ENCODE measurements around the gene MYOM3.

DNA sequence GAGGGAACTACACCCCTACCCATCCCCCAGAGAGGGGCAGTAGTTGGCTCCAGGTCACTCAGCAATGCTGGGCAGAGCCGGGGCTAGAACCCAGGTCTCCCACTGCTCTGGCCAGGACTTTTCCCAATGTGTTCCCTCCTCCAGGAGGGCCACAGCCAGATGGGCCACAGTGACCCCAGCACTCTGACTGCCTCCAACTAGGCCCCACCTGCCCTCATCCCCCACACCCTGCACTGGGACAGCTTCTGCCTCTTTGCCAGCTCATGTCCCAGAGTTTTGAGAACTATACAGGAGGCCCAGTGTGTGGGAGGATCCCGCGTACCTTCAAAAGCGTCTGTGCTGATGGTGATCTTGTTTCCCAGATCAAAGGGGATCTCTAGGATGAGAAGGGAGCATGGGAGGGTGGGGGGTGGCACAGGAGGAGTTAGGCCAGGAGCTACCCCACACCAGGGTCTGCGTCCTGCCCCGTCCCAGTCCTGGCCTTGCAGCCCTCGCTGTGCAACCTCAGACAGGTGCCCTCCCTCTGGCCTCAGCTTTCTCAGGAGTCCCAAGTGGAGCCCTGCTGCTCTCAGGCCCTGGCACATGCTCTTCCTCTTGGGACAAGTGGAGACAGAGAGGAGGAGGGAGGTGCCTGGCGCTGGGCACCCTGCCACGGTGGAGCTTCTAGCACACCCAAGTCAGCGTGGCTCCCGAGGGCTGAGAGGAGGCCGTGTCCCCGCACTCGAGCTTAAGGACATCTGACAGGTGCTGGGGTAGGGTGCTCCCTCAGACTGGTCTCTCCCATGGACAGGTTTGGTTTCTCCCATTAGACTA lies 22.0 kb downstream of the MYOM3 start:
- TF ChIP-seq CHD4 (IDR thresholded peaks at IDR 0.05; ENCODE audit: borderline replicate concordance): no peak
- TF ChIP-seq, protein P1, sequence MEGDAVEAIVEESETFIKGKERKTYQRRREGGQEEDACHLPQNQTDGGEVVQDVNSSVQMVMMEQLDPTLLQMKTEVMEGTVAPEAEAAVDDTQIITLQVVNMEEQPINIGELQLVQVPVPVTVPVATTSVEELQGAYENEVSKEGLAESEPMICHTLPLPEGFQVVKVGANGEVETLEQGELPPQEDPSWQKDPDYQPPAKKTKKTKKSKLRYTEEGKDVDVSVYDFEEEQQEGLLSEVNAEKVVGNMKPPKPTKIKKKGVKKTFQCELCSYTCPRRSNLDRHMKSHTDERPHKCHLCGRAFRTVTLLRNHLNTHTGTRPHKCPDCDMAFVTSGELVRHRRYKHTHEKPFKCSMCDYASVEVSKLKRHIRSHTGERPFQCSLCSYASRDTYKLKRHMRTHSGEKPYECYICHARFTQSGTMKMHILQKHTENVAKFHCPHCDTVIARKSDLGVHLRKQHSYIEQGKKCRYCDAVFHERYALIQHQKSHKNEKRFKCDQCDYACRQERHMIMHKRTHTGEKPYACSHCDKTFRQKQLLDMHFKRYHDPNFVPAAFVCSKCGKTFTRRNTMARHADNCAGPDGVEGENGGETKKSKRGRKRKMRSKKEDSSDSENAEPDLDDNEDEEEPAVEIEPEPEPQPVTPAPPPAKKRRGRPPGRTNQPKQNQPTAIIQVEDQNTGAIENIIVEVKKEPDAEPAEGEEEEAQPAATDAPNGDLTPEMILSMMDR (IDR thresholded peaks at IDR 0.05): no peak
- TF ChIP-seq GATA3 (IDR thresholded peaks at IDR 0.05; ENCODE audit: borderline replicate concordance): no peak
- TF ChIP-seq POLR2A (IDR thresholded peaks at IDR 0.05; ENCODE audit: low read length): no peak
- TF ChIP-seq MAFK (IDR thresholded peaks at IDR 0.05; ENCODE audit: partially characterized antibody): no peak
- TF ChIP-seq BHLHE40 (IDR thresholded peaks at IDR 0.05; ENCODE audit: low read depth, low read length): no peak
- TF ChIP-seq CHD2 (IDR thresholded peaks at IDR 0.05; ENCODE audit: low read length, partially characterized antibody): no peak
- TF ChIP-seq EP300 (IDR thresholded peaks at IDR 0.05): no peak
- TF ChIP-seq MAZ (IDR thresholded peaks at IDR 0.05; ENCODE audit: borderline replicate concordance, low read depth, low read length): no peak
- TF ChIP-seq RCOR1 (IDR thresholded peaks at IDR 0.05; ENCODE audit: low read depth, low read length): no peak
- TF ChIP-seq, protein P2, sequence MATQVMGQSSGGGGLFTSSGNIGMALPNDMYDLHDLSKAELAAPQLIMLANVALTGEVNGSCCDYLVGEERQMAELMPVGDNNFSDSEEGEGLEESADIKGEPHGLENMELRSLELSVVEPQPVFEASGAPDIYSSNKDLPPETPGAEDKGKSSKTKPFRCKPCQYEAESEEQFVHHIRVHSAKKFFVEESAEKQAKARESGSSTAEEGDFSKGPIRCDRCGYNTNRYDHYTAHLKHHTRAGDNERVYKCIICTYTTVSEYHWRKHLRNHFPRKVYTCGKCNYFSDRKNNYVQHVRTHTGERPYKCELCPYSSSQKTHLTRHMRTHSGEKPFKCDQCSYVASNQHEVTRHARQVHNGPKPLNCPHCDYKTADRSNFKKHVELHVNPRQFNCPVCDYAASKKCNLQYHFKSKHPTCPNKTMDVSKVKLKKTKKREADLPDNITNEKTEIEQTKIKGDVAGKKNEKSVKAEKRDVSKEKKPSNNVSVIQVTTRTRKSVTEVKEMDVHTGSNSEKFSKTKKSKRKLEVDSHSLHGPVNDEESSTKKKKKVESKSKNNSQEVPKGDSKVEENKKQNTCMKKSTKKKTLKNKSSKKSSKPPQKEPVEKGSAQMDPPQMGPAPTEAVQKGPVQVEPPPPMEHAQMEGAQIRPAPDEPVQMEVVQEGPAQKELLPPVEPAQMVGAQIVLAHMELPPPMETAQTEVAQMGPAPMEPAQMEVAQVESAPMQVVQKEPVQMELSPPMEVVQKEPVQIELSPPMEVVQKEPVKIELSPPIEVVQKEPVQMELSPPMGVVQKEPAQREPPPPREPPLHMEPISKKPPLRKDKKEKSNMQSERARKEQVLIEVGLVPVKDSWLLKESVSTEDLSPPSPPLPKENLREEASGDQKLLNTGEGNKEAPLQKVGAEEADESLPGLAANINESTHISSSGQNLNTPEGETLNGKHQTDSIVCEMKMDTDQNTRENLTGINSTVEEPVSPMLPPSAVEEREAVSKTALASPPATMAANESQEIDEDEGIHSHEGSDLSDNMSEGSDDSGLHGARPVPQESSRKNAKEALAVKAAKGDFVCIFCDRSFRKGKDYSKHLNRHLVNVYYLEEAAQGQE (IDR thresholded peaks at IDR 0.05): no peak

Data from A549 (cell line).